SK-N-SH treated with all-trans-retinoic acid at 6 μM for 48 hours (cell line): ENCODE results near the gene C14orf93.

Experiments used
- ATAC-seq: fragments of 200-7000 bp; cut with Tn5 transposase; 3 replicates; pipeline ENCODE4 v1.9.1; 2020; ENCODE audit warnings: mild to moderate bottlenecking, moderate library complexity
- ARNTL ChIP-seq: fragments of 450-650 bp; formaldehyde crosslinking; IDR thresholded peaks from 2 replicates; pipeline ENCODE4 v1.5.0; 2020; ENCODE audit warnings: low read depth, mild to moderate bottlenecking, moderate library complexity, borderline replicate concordance
- BACH2 ChIP-seq: fragments of 250-450 bp; sonication (Bioruptor Pico); IDR thresholded peaks from 2 replicates; pipeline ENCODE4 v1.9.0; 2021; ENCODE audit warnings: mild to moderate bottlenecking, borderline replicate concordance
- CSRNP3 ChIP-seq: fragments of 250-450 bp; sonication (Bioruptor Pico); IDR thresholded peaks from 2 replicates; pipeline ENCODE4 v1.5.1; 2021; ENCODE audit warnings: mild to moderate bottlenecking, moderate library complexity
- ESRRG ChIP-seq: fragments of 250-450 bp; sonication (Bioruptor Pico); IDR thresholded peaks from 2 replicates; pipeline ENCODE4 v1.6.1; 2021; ENCODE audit warnings: mild to moderate bottlenecking
- GLIS3 ChIP-seq: fragments of 250-450 bp; sonication (Bioruptor Pico); IDR thresholded peaks from 2 replicates; pipeline ENCODE4 v1.5.0; 2020; ENCODE audit warnings: mild to moderate bottlenecking, moderate library complexity
- ISL1 ChIP-seq: fragments of 250-450 bp; sonication (Bioruptor Pico); IDR thresholded peaks from 2 replicates; pipeline ENCODE4 v2.1.2; 2022; ENCODE audit warnings: mild to moderate bottlenecking, moderate library complexity
- OSR1 ChIP-seq: fragments of 250-450 bp; sonication (Bioruptor Pico); IDR thresholded peaks from 2 replicates; pipeline ENCODE4 v1.8.0; 2022; ENCODE audit warnings: moderate library complexity, mild to moderate bottlenecking, inconsistent platforms
- POU6F1 ChIP-seq: fragments of 250-450 bp; sonication (Bioruptor Pico); IDR thresholded peaks from 2 replicates; pipeline ENCODE4 v1.8.0; 2021; ENCODE audit warnings: low read depth, mild to moderate bottlenecking, moderate library complexity, borderline replicate concordance
- PPARA ChIP-seq: fragments of 250-450 bp; sonication (Bioruptor Pico); IDR thresholded peaks from 2 replicates; pipeline ENCODE4 v1.5.0; 2020; ENCODE audit warnings: mild to moderate bottlenecking, borderline replicate concordance
- RARB ChIP-seq: fragments of 250-450 bp; sonication (Bioruptor Pico); IDR thresholded peaks from 2 replicates; pipeline ENCODE4 v1.8.0; 2021; ENCODE audit warnings: mild to moderate bottlenecking, moderate library complexity
- TCF4 ChIP-seq: fragments of 250-450 bp; sonication (Bioruptor Pico); IDR thresholded peaks from 2 replicates; pipeline ENCODE4 v1.8.0; 2021; ENCODE audit warnings: mild to moderate bottlenecking, moderate library complexity, borderline replicate concordance
- TOX ChIP-seq: fragments of 250-450 bp; sonication (Bioruptor Pico); IDR thresholded peaks from 2 replicates; pipeline ENCODE4 v1.8.0; 2021; ENCODE audit warnings: mild to moderate bottlenecking, moderate library complexity, borderline replicate concordance
- ZC3H10 ChIP-seq: fragments of 250-450 bp; sonication (Bioruptor Pico); IDR thresholded peaks from 2 replicates; pipeline ENCODE4 v1.5.1; 2021; ENCODE audit warnings: mild to moderate bottlenecking, moderate library complexity
- ZFP3 ChIP-seq: fragments of 250-450 bp; sonication (Bioruptor Pico); IDR thresholded peaks from 2 replicates; pipeline ENCODE4 v1.5.0; 2020; ENCODE audit warnings: mild to moderate bottlenecking, moderate library complexity
- ZFP30 ChIP-seq: fragments of 450-650 bp; formaldehyde crosslinking; IDR thresholded peaks from 2 replicates; pipeline ENCODE4 v1.5.0; 2022; ENCODE audit warnings: mild to moderate bottlenecking, moderate library complexity
- ZNF565 ChIP-seq: fragments of 450-650 bp; formaldehyde crosslinking; conservative IDR thresholded peaks from 2 replicates; pipeline ENCODE4 v1.5.0; 2020; ENCODE audit warnings: low read depth, mild to moderate bottlenecking, moderate library complexity
- ZNF70 ChIP-seq: fragments of 450-650 bp; formaldehyde crosslinking; IDR thresholded peaks from 2 replicates; pipeline ENCODE4 v1.5.0; 2020; ENCODE audit warnings: mild to moderate bottlenecking, moderate library complexity
- ZNF8 ChIP-seq: fragments of 450-650 bp; formaldehyde crosslinking; IDR thresholded peaks from 2 replicates; pipeline ENCODE4 v1.5.0; 2020; ENCODE audit warnings: mild to moderate bottlenecking, moderate library complexity
- TF ChIP-seq, protein P1 (sequence below): fragments of 250-450 bp; sonication (Bioruptor Pico); IDR thresholded peaks from 2 replicates; pipeline ENCODE4 v1.8.0; 2020; ENCODE audit warnings: mild to moderate bottlenecking, moderate library complexity, borderline replicate concordance

Gene C14orf93

DNA sequence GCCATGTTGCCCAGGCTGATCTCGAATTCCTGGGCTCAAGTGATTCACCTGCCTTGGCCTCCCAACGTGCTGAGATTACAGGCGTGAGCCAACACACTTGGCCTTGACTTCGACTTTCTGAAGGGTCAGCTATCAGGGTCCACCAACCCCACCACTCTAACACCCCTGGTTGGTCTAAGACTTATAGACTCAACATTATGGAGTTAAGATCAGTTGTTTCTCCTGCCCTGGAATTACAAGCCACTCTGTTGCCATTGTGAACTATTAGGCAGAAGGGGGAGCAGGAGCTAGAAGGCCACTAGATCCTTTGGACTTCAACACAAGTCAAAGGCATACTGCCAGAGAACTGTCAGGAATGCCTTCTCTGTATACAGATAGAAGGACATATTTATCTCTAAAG is 30.2 kb upstream of the C14orf93 start:
- no peak for TF ChIP-seq CSRNP3 (CRISPR knock-in tag)
- TF ChIP-seq ZFP30 (CRISPR knock-in tag): no peak
- no peak for TF ChIP-seq PPARA (CRISPR knock-in tag)
- no peak for TF ChIP-seq ZNF8 (CRISPR knock-in tag)
- no peak for TF ChIP-seq POU6F1 (CRISPR knock-in tag)
- no peak for TF ChIP-seq ZNF565 (CRISPR knock-in tag)
- TF ChIP-seq TOX: no peak
- TF ChIP-seq ESRRG (CRISPR knock-in tag): no peak
- no peak for TF ChIP-seq ZC3H10 (CRISPR knock-in tag)
- no peak for TF ChIP-seq ISL1 (CRISPR knock-in tag)
- ATAC-seq: no peak

DNA sequence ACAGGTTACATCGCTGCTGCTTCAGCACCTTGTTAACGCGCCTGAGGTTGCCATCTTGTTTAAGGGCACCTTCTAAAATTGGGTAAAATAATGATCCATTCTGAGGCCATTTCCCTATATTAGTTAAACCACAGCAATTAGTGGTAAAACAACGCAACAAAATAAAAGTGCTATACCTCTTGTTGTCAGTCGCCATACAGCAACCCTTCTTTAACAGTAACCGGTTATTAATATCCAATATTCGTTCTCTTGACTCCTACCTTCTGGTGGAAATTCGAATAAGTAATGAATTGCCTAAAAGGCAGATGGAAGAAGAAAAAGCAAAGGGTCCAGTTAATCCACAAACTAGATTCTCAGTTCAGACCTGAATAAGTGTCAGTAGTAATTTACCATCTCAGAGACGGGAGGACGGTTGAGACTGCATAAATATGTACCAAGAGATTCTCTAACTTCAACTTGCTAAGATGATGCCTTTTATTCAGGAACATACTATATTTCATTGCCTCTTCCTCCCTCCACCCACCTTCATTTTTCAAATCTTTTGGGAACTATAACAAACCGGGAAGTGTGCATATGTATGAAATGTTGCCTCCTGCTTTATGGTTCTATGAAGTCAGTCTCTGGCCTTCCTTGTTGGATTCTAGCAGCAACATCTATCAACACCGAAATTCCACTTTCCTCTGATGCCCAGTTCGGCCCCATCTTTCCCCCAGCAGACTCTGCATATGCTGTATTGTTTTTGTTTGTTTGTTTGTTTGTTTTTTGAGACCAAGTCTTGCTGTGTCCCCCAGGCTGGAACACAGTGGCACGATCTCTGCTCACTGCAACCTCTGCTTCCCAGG is 25.6 kb upstream of the C14orf93 start:
- TF ChIP-seq BACH2 (CRISPR knock-in tag): 0 out of 2 replicates have a peak, but pooled peaks have one; percentile 30
- TF ChIP-seq TOX: no peak
- no peak for ATAC-seq

DNA sequence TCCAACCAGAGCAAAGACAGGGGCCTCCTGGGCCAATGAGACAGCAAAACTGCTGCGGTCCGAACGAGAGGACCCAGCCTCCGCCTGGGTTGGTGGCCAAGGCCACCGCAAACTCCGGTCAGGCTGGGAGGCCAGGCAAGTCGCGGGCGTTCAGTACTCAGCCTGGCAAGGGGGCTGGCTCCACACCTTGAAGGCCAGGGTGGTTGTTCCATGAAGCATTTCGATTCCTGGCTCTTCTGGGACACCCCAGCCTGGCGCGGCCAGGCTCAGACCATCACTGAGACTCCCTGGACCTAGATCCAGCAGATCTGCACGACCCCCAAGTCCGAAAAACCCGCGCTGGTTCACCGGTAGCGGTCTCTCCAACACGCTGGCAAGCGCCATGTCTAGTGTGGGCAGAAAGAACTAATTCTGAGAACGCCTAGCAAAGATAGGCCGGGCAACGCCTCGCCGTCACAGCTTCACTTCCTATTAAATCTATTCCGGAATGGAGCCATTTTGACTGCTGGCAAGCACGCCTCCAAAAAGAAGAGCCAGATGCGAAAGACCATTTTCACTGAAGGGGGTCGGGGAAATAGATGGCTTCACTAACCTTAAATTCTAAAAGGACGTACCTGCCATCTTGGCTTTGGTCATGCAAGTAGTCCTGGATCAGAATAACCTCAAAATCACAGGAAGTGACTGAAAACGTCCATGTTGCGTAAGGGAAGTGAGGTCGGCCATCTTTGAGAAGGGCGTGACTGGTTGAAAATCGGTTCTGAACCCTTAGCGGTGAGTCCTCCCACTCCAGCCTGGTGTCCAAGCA is 24.8 kb upstream of the C14orf93 start, which contains the start of gene PSMB5:
PSMB5 (minus strand) TSS at position 403 of the 805 bp plus-strand sequence; CDS start at position 384, 19 bp downstream.
- TF ChIP-seq GLIS3 (CRISPR knock-in tag) (no peak), BACH2 (CRISPR knock-in tag) (no peak), PPARA (CRISPR knock-in tag) (no peak), CSRNP3 (CRISPR knock-in tag) (no peak), ZFP3 (no peak), ISL1 (CRISPR knock-in tag) (no peak), ZFP30 (CRISPR knock-in tag) (no peak), OSR1 (CRISPR knock-in tag) (no peak), TCF4 (CRISPR knock-in tag) (no peak), RARB (no peak), ZNF70 (CRISPR knock-in tag) (no peak), ZNF8 (CRISPR knock-in tag) (no peak), POU6F1 (CRISPR knock-in tag) (no peak), ARNTL (CRISPR knock-in tag) (no peak), ESRRG (CRISPR knock-in tag) (no peak)
- TF ChIP-seq, protein P1, sequence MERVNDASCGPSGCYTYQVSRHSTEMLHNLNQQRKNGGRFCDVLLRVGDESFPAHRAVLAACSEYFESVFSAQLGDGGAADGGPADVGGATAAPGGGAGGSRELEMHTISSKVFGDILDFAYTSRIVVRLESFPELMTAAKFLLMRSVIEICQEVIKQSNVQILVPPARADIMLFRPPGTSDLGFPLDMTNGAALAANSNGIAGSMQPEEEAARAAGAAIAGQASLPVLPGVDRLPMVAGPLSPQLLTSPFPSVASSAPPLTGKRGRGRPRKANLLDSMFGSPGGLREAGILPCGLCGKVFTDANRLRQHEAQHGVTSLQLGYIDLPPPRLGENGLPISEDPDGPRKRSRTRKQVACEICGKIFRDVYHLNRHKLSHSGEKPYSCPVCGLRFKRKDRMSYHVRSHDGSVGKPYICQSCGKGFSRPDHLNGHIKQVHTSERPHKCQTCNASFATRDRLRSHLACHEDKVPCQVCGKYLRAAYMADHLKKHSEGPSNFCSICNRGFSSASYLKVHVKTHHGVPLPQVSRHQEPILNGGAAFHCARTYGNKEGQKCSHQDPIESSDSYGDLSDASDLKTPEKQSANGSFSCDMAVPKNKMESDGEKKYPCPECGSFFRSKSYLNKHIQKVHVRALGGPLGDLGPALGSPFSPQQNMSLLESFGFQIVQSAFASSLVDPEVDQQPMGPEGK (CRISPR knock-in tag): no peak
- ATAC-seq: peak; percentile 99
